OCI-LY3 (cell line): Measurements from ENCODE around the gene EML2.

Source experiments
- CTCF ChIP-seq: fragments of 200-600, 300-600 bp; sonication (generic); IDR thresholded peaks from 2 replicates; pipeline ENCODE4 v1.5.1; 2014; ENCODE audit warnings: antibody characterized with exemption, low read length, low read depth
- EZH2phosphoT487 ChIP-seq: fragments of 200-600 bp; shearing (Covaris generic); IDR thresholded peaks from 2 replicates; pipeline ENCODE4 v1.6.1; 2018; ENCODE audit warnings: antibody characterized with exemption, mixed run types, low read depth

- TF ChIP-seq CTCF (no peak), EZH2phosphoT487 (no peak)
Observed at GRCh38 chr19:45615795-45616703, 23.1 kb downstream of the EML2 start.
